Measurements from ENCODE around the gene SLC35E1. TPM values are rescaled to one million over a fixed set of nuclear protein-coding genes. Genes with fewer than 3 reads are reported as not detected.

The SLC35E1 gene
- total and polyA plus RNA-seq, 2 of the 4 experiments (the other 2 are of a cell fraction) = 22.6 to 38.0 TPM

DNA sequence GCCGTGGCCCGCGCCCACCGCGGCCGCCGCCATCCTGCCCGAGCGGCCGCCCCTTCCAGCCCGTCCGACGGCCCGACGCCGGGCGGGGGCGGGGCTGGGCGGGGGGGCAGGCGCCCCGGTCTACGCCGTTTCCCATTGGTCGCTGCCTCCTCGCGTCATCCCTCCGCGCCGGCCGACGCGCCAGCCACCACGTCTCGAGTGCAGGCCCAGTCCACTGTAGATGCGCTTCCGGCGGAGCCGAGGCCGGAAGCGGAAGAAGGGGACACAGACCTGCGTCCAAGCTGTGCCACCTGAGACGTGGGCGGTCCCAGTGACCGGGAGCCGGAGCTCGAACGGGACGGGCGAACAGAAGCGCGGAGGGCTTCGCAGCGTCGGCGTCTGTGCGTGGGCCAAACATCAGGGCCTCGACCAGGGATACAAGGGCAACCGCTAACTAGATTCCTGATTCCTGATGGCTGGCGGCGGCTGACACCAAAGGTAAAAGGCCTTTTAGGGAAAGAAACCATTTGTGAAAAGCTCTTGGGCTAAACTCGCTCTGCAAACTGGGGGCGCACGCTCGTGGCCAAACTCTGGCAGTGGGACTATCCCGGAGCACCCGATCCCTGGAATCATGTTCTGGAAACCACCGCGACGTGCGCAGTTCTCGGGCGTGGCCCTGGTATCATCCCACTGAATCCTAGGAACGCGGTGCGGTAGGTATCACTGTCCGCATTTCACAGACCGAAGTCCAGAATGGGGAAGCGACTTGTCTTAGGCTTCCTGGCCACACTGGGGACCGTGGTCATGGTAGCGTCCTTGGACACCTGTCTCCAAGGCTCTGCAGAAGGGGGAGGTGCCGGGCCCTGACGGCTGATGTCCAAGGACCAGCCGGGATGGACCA is at the start of gene SLC35E1 (continued):
- TF ChIP-seq RAD21 (IDR thresholded peaks at IDR 0.05; ENCODE audit: low read length) (0 out of 2 replicates have a peak, but pooled peaks have one; percentile 2), NFE2L2 (IDR thresholded peaks at IDR 0.05; ENCODE audit: low read depth, low read length) (no peak), CHD1 (IDR thresholded peaks at IDR 0.05; ENCODE audit: low read depth, low read length) (no peak), SMC3 (IDR thresholded peaks at IDR 0.05; ENCODE audit: low read depth, low read length) (no peak), FOS (IDR thresholded peaks at IDR 0.05; ENCODE audit: low read depth, low read length) (no peak; the same call in 1 of the 2 replicates)

Measured in IMR-90 (cell line).